Lower lobe of right lung (tissue), 2 donors: ENCODE measurements around the gene NDUFAF8. TPM values are rescaled to one million over a fixed set of nuclear protein-coding genes. Genes with fewer than 3 reads are reported as not detected.

ENCODE experiments used
- ATAC-seq, 2 donors: fragments of 200-7000 bp; cut with Tn5 transposase; one replicate each; pipeline ENCODE4 v1.9.1; 2020 to 2022; ENCODE audit warnings: mild to moderate bottlenecking in 2 of 2, moderate library complexity in 2 of 2
- DNase-seq: peaks from one replicate; pipeline ENCODE4 v3.0.0-alpha.2; 2020
- H3K27ac ChIP-seq: fragments of 200-600 bp; one replicate; pipeline ENCODE4 v1.8.0; 2022
- H3K27me3 ChIP-seq: fragments of 200-600 bp; one replicate; pipeline ENCODE4 v1.8.0; 2022; ENCODE audit warnings: low read depth
- H3K36me3 ChIP-seq: fragments of 200-600 bp; one replicate; pipeline ENCODE4 v1.8.0; 2022; ENCODE audit warnings: mild to moderate bottlenecking
- H3K4me1 ChIP-seq: fragments of 200-600 bp; one replicate; pipeline ENCODE4 v1.8.0; 2022
- H3K4me3 ChIP-seq: fragments of 200-600 bp; one replicate; pipeline ENCODE4 v1.8.0; 2022; ENCODE audit warnings: mild to moderate bottlenecking
- H3K9me3 ChIP-seq: fragments of 200-600 bp; one replicate; pipeline ENCODE4 v1.8.0; 2022
- CTCF ChIP-seq: fragments of 200-600 bp; IDR thresholded peaks from one replicate; pipeline ENCODE4 v1.8.0; 2022; ENCODE audit warnings: antibody characterized with exemption, mild to moderate bottlenecking
- intact Hi-C: fragments of 100-400 bp; cut with DNase I; formaldehyde crosslinking; loops from one replicate; pipeline ENCODE4 v1.11.0; 2022
- total RNA-seq: library from RNA; stranded (reverse); fragmentation: NEBNext Ultra II Directional; extraction: Animal tissue kit (Norgen Biotek cat#: 25700); gene quantifications from one replicate; pipeline ENCODE4 v1.2.1, GENCODE V29; 2021
- donor health status: DM: no; HTN: yes; CAD: no; lungs with severe emphysema.

The NDUFAF8 gene
- total RNA-seq, 1 donor from 2014 or later, result 24.3 TPM

- Histone ChIP-seq H3K4me3 (peak overlapping the region; percentile 51), H3K27ac (peak overlapping the region; percentile 84), H3K27me3 (no peaks in the 10 kb centered on the region), H3K9me3 (no peaks in the 10 kb centered on the region), H3K36me3 (peaks cover 74% of the 10 kb centered on the region), H3K4me1 (peaks cover 38% of the 10 kb centered on the region)
- intact Hi-C loops, result no loop called here
- no peak for TF ChIP-seq CTCF
- ATAC-seq (peak; percentile 85 to 92), DNase-seq (peak; percentile 91)
Observed at GRCh38 chr17:81285179-81285878, 46.2 kb downstream of the NDUFAF8 start.

GRCh38 chr17:81285894-81286293, 46.8 kb downstream of the NDUFAF8 start:
- ATAC-seq (peak; percentile 2 to 13), DNase-seq (no peak)
- intact Hi-C loops, result no loop called here
- TF ChIP-seq CTCF, result no peak
- Histone ChIP-seq H3K9me3 (no peaks in the 10 kb centered on the region), H3K36me3 (peaks cover 74% of the 10 kb centered on the region), H3K27me3 (no peaks in the 10 kb centered on the region), H3K4me1 (peaks cover 38% of the 10 kb centered on the region), H3K27ac (peak overlapping the region; percentile 84), H3K4me3 (peak overlapping the region; percentile 51)

- TF ChIP-seq CTCF, result no peak
- Histone ChIP-seq H3K27ac (peak overlapping the region; percentile 84), H3K36me3 (peaks cover 70% of the 10 kb centered on the region), H3K4me3 (no peak overlapping the region), H3K9me3 (no peaks in the 10 kb centered on the region), H3K4me1 (peaks cover 43% of the 10 kb centered on the region), H3K27me3 (no peaks in the 10 kb centered on the region)
- intact Hi-C loops, result no loop called here
- DNase-seq (no peak), ATAC-seq (no peak)
Observed at GRCh38 chr17:81286491-81287145, 47.5 kb downstream of the NDUFAF8 start.

GRCh38 chr17:81287152-81287551, 48.0 kb downstream of the NDUFAF8 start:
- no peak for TF ChIP-seq CTCF
- no peak for DNase-seq
- Histone ChIP-seq H3K4me3 (no peak overlapping the region), H3K27me3 (no peaks in the 10 kb centered on the region), H3K27ac (peak overlapping the region; percentile 84), H3K4me1 (peaks cover 49% of the 10 kb centered on the region), H3K9me3 (no peaks in the 10 kb centered on the region), H3K36me3 (peaks cover 64% of the 10 kb centered on the region)
- ATAC-seq, result no peak
- intact Hi-C loops, result no loop called here

- no peak for TF ChIP-seq CTCF
- intact Hi-C loops, result no loop called here
- no peaks in the 10 kb centered on the region for H3K27me3 ChIP-seq
- peaks cover 56% of the 10 kb centered on the region for H3K4me1 ChIP-seq
- peak overlapping the region; percentile 84 for H3K27ac ChIP-seq
- no peak overlapping the region for H3K4me3 ChIP-seq
- no peak for ATAC-seq
- H3K36me3 ChIP-seq, result peaks cover 57% of the 10 kb centered on the region
- DNase-seq, result no peak
- no peaks in the 10 kb centered on the region for H3K9me3 ChIP-seq
Observed at GRCh38 chr17:81287741-81288430, 48.8 kb downstream of the NDUFAF8 start.
